ENCODE results near the gene MOB3B.

MOB3B gene

DNA sequence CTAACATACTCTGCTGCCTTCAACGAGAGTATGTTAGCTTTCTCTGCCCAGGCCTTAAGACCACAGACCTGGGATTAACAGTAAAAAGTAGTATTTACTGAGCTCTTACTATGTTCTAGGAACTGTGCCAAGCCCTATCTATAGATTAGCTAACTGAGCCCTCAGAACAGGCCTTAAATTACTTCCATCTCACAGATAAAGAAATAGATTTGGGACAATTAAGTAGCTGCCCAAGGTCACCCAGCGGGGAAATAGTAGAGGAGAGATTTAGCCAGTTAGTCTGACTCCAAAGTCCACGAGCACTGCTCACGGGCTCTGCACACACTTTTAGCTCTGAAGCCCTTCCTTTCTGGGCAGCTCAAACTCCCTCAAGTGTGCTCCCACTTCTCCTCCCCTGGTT is 168.1 kb downstream of the MOB3B start:
- no peak for DNase-seq (ENCODE audit: low spot score)

DNA sequence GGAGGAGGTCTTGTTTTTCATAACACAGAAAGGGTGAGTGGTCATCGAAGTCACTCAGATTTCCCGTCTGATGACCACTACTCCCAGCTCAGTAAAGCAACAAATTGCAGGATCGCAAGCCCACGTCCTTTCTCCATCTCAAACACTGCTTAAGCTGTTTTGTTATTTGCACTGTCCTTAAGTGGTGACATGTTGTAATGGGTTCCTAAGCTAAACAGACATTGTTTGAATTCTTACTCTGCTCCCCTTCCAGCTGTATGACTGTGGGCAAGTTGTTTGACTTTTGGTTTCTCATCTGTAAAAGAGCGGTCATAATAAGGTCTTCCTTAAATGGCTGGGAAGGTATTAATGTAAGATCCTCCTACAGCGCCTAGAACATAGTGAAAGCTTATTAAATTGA is 169.9 kb downstream of the MOB3B start:
- no peak for DNase-seq (ENCODE audit: low spot score)

GRCh38 chr9:27358007-27358406 is 171.6 kb downstream of the MOB3B start:
- DNase-seq (ENCODE audit: low spot score), result no peak

- no peak for DNase-seq (ENCODE audit: low spot score)
Observed at GRCh38 chr9:27356446-27356845, 173.2 kb downstream of the MOB3B start.

GRCh38 chr9:27355166-27355565 is 174.4 kb downstream of the MOB3B start:
- DNase-seq (ENCODE audit: low spot score), result no peak

GRCh38 chr9:27353474-27354229 is 176.0 kb downstream of the MOB3B start:
- DNase-seq (ENCODE audit: low spot score), result peak; percentile 16

GRCh38 chr9:27353166-27353473 is 176.5 kb downstream of the MOB3B start:
- DNase-seq (ENCODE audit: low spot score), result no peak

DNA sequence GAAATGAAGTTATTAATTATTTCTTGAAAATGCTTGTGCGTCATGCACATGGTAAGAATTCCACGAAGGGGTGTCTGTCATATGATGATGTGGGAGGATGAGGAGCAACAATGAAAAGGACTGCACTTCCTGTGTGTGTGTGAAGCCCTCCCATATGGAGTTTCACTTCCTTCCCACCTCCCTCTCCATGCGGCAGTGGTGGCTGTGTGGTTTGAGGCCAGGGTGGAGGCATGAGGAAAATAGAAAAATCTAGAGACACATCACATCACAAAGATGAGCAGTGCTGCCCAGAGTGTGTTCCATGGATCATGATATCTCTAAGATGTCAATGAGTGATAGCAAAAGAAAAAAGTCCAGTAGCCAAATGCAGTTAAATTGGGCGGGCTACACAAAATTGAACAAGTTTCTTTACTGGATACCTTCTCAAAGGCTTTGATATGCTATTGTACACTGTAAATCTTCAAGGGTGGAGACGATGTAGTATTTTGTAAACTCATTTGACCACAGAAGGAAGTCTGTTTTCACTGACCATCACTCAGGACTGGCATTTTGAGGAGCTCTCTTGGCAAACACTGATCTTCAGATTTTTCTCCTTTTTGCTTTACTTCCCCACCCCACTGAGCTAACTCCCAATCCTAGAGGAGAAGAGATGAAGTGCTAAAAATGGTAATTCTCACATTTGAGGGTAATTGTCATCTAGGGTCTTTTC is 177.0 kb downstream of the MOB3B start:
- DNase-seq (ENCODE audit: low spot score), result no peak

GRCh38 chr9:27351438-27351837 is 178.2 kb downstream of the MOB3B start:
- DNase-seq (ENCODE audit: low spot score), result no peak

GRCh38 chr9:27350382-27350976 is 179.1 kb downstream of the MOB3B start:
- DNase-seq (ENCODE audit: low spot score), result no peak

DNA sequence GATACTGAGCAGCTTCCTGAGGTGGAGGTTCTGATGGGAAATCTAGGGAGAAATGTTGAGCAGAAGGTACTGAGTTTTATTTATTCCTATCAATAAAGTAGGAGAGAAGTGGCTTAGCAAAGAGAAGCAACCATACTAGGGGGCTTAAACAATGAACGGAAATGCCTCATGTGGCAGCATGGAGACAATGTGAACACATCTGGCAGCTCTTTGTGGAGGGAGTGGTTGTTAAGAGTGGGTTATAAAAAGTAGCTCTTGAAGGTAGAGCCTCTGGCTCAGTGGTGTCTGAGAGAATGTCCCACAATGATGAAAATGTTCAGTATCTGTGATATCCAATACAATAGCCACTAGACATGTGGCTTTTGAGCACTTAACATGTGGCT is 179.9 kb downstream of the MOB3B start:
- no peak for DNase-seq (ENCODE audit: low spot score)

DNA sequence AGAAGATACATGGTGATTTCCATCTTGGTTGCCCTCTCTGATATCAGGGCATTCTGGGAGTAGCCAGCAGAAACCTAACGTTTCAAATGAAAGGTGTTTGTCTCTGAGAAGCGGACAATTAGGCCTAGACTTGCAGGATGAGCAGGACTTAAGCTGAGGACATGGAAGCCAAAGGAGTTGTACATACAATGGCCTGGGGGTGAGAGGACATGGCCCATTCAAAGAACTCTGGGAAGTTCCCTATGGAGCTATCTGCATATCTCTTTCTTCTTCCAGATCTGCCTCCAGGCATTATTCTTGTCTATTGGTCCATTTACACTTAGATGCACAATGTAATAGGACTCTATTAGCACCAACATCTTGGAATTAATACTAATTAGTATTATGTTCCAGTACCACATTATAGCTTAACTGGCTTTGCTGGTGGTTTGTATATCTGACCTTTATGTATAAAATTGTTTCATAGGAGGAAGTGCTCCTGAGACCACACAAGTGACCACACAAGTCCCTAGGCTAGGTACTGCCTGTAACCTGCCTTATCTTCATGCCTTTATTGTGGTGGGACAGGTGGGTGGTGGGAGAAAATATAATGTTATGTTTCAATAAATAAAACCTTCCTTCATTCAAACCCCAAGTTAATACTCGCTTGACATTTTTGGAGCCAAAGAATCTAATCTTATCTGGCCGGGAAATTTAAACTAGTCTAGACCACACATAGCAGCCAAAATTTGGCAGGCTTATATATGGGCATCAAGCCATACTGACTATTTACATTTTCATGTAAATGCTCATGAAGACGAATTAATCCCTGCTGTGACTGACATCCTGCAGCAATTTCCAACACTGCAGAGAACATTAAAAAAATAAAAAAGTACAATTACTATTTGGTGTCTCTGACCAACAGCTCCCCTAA is 180.6 kb downstream of the MOB3B start:
- DNase-seq (ENCODE audit: low spot score), result no peak

DNA sequence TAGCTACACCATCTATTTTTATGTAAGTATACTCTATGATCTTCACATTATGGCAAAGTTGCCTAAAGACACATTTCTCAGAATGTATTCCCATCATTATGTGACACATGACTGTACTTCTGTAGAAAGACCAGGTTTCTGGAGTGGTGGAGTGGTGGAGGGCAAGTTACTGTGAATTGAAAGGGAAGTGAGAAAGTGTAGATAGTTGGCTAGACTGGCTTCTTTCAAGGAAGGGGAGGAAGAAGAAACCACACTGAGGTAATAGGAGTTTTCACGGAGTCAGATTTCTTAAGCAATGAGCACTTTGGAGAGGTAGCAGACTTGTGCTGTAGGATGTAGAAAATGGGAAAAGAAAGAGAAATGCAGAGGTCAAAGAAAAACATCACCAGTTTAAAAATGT is 181.7 kb downstream of the MOB3B start:
- DNase-seq (ENCODE audit: low spot score), result no peak

DNA sequence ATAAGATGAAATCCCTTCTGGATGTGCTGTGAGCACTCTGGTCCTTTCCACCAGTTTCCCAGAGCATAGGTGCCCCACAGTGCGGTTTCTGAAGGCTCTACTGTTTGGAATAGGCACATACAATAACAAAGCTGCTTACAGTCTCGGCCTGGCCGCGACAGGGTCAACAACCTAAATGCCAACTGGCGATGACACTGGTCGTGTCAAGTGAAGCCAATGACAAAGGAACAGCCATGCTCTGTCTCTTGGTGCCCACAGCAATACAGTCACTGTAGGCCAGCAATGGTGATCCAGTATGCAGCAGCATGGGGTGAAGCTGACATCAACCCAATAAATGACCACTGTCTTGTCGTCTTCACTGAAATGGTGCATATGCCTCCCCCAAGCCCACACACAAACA is 184.8 kb downstream of the MOB3B start:
- no peak for DNase-seq (ENCODE audit: low spot score)

DNA sequence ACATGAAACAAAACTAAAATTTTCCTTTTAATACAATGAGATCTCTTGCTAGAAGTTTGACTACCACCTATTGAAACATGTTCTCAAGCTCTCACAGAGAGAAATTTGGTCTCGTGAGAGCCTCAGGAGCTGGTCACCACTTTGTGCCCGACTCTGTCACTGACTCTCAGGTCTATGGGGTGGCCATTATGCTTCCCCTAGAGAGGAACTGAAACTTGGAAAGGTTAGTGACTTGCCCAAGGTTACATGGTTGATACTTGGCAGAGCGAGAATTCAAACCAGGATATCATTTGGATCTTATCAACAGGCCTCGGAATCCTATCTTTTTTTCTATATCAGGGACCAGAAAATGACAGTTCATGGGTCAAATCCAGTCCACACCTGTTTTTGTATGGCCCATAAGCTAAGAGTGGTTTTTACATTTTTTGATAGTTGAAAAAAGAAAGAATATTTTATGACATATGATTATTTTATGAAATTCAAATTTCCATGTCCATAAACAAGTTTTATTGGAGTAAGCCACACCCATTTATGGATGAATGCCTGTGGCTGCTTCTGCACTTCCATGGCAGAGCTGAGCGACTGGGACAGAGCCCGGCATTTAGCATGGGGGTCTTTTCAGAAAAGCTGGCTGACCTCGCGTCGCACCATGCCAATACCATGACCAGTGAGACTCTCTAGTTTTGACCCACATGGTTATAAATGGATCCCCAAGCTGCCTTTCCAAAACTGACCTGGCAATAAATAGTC is 187.9 kb downstream of the MOB3B start:
- no peak for DNase-seq (ENCODE audit: low spot score)

DNA sequence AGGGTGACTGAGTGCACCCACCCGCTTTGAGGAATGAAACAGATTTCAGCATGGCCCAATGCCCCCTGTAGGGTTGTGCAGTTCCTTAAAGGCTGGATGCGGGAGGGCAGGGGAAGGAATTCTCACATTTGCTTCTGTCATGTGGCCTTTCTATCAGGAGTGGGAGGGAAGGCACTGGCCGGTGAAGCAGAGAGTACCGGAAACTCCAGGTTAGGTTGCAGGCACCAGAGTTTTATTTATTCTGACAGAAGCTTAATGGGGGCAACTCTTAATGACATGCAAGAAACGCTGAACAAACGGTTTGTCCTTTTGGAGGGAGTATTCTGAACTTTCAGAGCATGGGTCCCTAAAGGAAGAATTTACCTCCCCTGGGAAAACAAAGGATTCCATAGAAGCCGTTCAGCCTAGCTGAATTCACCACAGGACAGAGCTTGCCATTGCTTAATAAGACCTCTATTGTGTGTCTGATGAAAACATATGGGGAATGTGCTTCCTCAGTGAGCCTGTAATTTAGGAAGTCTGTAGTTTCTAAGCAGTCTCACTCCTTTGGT is 188.6 kb downstream of the MOB3B start:
- DNase-seq (ENCODE audit: low spot score), result no peak

- DNase-seq (ENCODE audit: low spot score), result no peak
Observed at GRCh38 chr9:27340285-27340674, 189.3 kb downstream of the MOB3B start.

GRCh38 chr9:27339661-27340284 is 189.8 kb downstream of the MOB3B start:
- peak; percentile 30 for DNase-seq (ENCODE audit: low spot score)

- no peak for DNase-seq (ENCODE audit: low spot score)
Observed at GRCh38 chr9:27338527-27338903, 191.1 kb downstream of the MOB3B start.

GRCh38 chr9:27337833-27338526 is 191.6 kb downstream of the MOB3B start:
- no peak for DNase-seq (ENCODE audit: low spot score)
